Progenitor cell of endocrine pancreas (in vitro differentiated cells): Measurements from ENCODE around the gene ZNF438. TPM values are rescaled to one million over a fixed set of nuclear protein-coding genes. Genes with fewer than 3 reads are reported as not detected.

Experiments
- DNase-seq: peaks from one replicate; pipeline ENCODE4 v3.0.0; 2021; ENCODE audit warnings: low spot score; ENCODE audit not compliant: unreplicated experiment
- H3K27ac Mint-ChIP-seq: 2 replicates; pipeline ENCODE4 v1.8.0; 2021; ENCODE audit warnings: mild to moderate bottlenecking, moderate library complexity, mixed read lengths
- H3K27me3 Mint-ChIP-seq: 2 replicates; pipeline ENCODE4 v1.8.0; 2021; ENCODE audit warnings: mixed read lengths
- H3K36me3 Mint-ChIP-seq: 2 replicates; pipeline ENCODE4 v1.8.0; 2022; ENCODE audit warnings: mixed read lengths; ENCODE audit not compliant: insufficient read depth
- H3K4me1 Mint-ChIP-seq: 2 replicates; pipeline ENCODE4 v1.8.0; 2021; ENCODE audit warnings: low read depth, mixed read lengths
- H3K4me3 Mint-ChIP-seq: 2 replicates; pipeline ENCODE4 v1.8.0; 2021; ENCODE audit warnings: low read depth, mild to moderate bottlenecking, moderate library complexity, mixed read lengths
- H3K9me3 Mint-ChIP-seq: 2 replicates; pipeline ENCODE4 v1.8.0; 2021; ENCODE audit warnings: low read depth, mixed read lengths
- CTCF ChIP-seq: fragments of 200-600 bp; sonication (generic); IDR thresholded peaks from one replicate; pipeline ENCODE4 v1.5.0; 2021; ENCODE audit warnings: antibody characterized with exemption, mild to moderate bottlenecking; ENCODE audit not compliant: unreplicated experiment
- total RNA-seq: library from RNA; stranded (reverse); gene quantifications from 2 replicates; pipeline ENCODE4 v1.2.1, GENCODE V29; 2021

The ZNF438 gene
- total RNA-seq, 1 donor from 2014 or later: 6.6 TPM

- no peaks in the 10 kb centered on the region for H3K36me3 Mint-ChIP-seq
- no peak for TF ChIP-seq CTCF
- H3K4me1 Mint-ChIP-seq: peaks cover 16% of the 10 kb centered on the region
- peaks cover 3% of the 10 kb centered on the region for H3K27me3 Mint-ChIP-seq
- H3K4me3 Mint-ChIP-seq: no peak overlapping the region
- no peaks in the 10 kb centered on the region for H3K9me3 Mint-ChIP-seq
- peak overlapping the region; percentile 14 for H3K27ac Mint-ChIP-seq
- DNase-seq: no peak
Measured at GRCh38 chr10:30865141-30865926, 166.3 kb downstream of the ZNF438 start.

GRCh38 chr10:30863516-30864210 is 168.0 kb downstream of the ZNF438 start:
- H3K4me1 Mint-ChIP-seq: peaks cover 15% of the 10 kb centered on the region
- no peaks in the 10 kb centered on the region for H3K9me3 Mint-ChIP-seq
- no peaks in the 10 kb centered on the region for H3K36me3 Mint-ChIP-seq
- H3K27ac Mint-ChIP-seq: no peak overlapping the region
- peaks cover 6% of the 10 kb centered on the region for H3K27me3 Mint-ChIP-seq
- H3K4me3 Mint-ChIP-seq: no peak overlapping the region
- no peak for TF ChIP-seq CTCF
- DNase-seq: no peak

- Mint-ChIP-seq H3K27ac (no peak overlapping the region), H3K36me3 (no peaks in the 10 kb centered on the region), H3K27me3 (peaks cover 6% of the 10 kb centered on the region), H3K9me3 (no peaks in the 10 kb centered on the region), H3K4me3 (no peak overlapping the region), H3K4me1 (peaks cover 17% of the 10 kb centered on the region)
- no peak for TF ChIP-seq CTCF
- no peak for DNase-seq
Measured at GRCh38 chr10:30862486-30862885, 169.2 kb downstream of the ZNF438 start.

- H3K9me3 Mint-ChIP-seq: no peaks in the 10 kb centered on the region
- TF ChIP-seq CTCF: no peak
- peaks cover 6% of the 10 kb centered on the region for H3K27me3 Mint-ChIP-seq
- no peak overlapping the region for H3K27ac Mint-ChIP-seq
- H3K36me3 Mint-ChIP-seq: no peaks in the 10 kb centered on the region
- H3K4me1 Mint-ChIP-seq: peaks cover 17% of the 10 kb centered on the region
- DNase-seq: no peak
- H3K4me3 Mint-ChIP-seq: no peak overlapping the region
Measured at GRCh38 chr10:30861976-30862375, 169.7 kb downstream of the ZNF438 start.

GRCh38 chr10:30861221-30861620 is 170.4 kb downstream of the ZNF438 start:
- H3K9me3 Mint-ChIP-seq: no peaks in the 10 kb centered on the region
- H3K36me3 Mint-ChIP-seq: no peaks in the 10 kb centered on the region
- peaks cover 6% of the 10 kb centered on the region for H3K27me3 Mint-ChIP-seq
- peaks cover 17% of the 10 kb centered on the region for H3K4me1 Mint-ChIP-seq
- no peak overlapping the region for H3K4me3 Mint-ChIP-seq
- H3K27ac Mint-ChIP-seq: no peak overlapping the region
- TF ChIP-seq CTCF: no peak
- DNase-seq: no peak
